CD4-positive, alpha-beta T cell treated with Interleukin-17A for 4 hours (primary cell): ENCODE results near the gene TRIM7.
"Not testable (repeated sequence)": the region's sequence is repeated elsewhere in the genome, so short reads cannot be mapped to it uniquely, and the experiment has no call there.

Experiments
- DNase-seq: peaks from one replicate; pipeline ENCODE4 v3.0.0-alpha.2; 2020; ENCODE audit warnings: mixed read lengths

TRIM7 gene

GRCh38 chr5:181149355-181149754 is 55.6 kb downstream of the TRIM7 start:
- DNase-seq: no peak

GRCh38 chr5:181146927-181147636 is 57.9 kb downstream of the TRIM7 start, which contains the start of gene OR2V2:
TSS of gene OR2V2 (plus strand) at chr5:181147586. CDS start at chr5:181154943, 7,357 bp downstream.
- DNase-seq: not testable (repeated sequence)

GRCh38 chr5:181145133-181145532 is 59.9 kb downstream of the TRIM7 start:
- DNase-seq: no peak
